OCI-M2 (cell line): ENCODE data around the gene SDK1.

Source experiments
- DNase-seq: peaks from one replicate; lab custom pipeline; 2025; ENCODE audit not compliant: unreplicated experiment; lab: John Stamatoyannopoulos, UW

Gene SDK1

DNA sequence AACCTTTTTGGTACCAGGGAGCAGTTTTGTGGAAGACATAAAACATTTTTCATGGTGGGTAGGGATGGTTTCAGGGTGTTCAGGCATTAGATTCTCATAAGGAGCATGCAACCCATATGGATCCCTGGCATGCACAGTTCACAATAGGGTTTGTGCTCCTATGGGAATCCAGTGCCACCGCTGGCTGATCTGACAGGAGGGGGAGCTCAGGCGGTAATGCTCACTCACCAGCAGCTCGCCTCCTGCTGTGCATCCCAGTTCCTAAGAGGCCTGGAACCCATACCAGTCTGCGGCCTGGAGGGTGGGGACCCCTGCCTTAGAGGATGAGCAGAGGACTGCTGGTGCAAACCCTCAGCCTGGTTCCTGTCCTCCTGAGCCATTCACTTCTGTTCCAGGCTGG is 561.7 kb downstream of the SDK1 start:
- no peak for DNase-seq

DNA sequence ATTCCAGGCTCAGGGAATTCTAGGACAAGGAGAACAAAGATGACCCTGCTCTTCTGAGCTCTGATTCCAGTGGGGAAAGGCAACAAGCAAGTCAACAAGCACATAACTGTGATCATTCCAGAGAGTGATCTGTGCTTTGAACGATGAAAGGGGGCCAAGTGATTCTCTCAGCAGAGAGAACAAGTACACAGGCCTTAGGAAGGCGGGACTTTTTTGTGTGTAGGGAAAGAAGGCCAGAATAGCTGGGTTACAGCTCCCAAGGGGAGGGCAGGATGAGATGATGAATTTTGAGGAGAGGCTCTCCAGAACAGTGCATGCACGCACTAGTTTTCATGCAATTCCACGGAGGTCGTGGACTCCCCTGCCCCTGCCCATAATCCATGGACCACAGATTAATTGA is 565.2 kb downstream of the SDK1 start:
- DNase-seq: no peak

DNA sequence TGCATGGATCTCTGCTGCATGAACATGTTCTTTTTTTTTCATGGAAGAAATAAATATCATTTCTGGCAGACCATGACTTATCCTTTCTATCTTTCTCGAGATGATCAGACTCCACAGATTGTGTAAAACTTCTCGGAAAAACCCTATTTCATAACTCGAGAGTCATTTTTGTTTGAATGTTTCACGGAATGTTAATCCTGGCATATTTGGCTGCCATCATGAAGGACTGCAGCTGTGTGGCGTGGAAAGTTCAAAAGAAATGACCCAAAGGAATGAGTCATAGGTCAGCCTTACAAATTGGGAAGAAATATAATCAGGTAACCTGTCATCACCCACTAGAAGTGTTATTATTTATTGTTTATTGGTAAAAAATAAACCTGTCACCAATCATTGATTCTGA is 566.8 kb downstream of the SDK1 start:
- no peak for DNase-seq

DNA sequence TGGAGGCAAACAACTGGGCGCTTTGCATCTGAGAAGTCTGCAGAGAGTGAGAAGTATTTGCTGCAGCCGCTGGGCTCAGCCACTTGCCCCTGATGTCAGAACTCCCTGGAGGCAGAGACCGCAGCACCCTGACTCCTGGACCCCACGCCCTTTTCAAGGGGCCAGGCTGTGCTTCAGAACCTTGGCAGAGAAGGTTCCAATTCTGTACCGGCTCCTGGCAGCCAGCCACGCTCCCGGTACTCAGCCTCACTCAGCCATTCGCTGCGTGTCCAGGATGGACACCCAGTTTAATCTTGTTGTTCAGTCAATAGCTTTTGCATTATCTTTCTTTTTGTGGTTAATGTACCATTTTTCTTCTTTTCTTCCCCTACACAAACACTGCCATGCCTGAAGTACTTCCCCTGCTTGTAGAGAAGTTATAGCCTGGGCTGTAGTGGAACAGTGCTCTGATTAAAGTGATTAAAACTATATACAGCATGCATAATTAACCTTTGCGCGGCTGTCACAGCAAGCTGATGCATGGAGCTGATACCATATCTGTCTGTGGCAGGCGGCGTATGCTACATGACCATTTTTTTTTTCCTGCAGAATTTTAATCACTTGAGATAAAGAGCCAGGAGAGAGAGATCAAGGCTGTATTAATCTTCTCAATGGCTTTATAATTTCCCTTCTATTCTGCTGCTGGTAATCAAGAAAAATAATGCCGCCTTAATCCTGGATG is 578.5 kb downstream of the SDK1 start:
- no peak for DNase-seq

DNA sequence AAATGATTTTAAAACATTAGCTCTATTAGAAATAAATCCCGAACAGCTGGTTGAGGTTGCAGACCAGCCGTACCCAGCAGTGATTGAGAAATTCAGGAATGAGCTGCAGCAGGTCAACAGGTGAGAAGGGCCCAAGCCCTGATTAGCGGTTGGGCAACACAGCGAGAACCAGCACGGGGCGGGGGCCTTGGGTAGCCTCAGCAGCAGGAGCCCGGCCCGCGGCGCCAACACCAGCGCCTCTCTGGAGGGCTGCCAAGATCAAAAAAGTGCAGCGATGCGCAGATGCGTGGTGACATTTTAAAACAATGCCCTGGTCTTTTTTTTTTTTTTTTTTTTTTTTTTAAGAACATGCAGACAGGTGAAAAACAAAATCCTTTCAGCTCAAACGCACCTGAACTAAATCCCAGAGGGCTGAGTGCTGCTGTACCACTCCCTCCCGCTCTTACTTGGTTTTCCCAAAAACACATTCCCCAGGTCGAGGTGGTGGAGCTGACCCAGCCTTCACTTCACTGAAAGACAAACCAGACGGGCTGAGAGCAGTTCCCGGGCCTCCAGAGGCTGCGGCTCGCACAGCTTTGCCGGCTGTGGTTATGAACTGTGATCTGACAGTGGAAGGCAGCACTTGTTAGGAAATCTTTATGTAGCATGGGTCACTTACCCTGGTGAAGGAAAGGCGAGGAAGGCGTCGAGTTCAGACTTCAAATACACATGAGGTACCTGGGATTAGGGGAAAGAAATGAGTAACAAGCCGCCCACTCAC is 579.4 kb downstream of the SDK1 start:
- DNase-seq: no peak

DNA sequence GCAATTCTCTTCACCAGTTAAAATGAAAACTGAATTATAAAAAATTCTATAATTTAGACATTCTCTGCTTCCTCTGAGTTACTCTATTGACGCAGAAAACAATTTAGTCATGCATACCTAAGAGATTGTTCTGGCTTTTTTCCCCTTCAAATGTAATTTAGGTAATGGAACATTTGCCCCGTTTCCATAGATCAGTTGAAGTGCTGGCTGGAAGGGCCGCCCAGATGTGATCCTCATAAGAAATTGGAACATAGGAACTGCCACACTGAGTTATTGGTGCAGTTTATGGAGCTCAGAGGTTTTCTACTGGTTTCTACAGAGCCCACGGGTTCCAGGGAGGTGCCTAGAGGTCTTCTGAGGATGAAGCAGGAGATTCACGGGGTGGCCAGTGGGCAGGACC is 581.7 kb downstream of the SDK1 start:
- no peak for DNase-seq

DNA sequence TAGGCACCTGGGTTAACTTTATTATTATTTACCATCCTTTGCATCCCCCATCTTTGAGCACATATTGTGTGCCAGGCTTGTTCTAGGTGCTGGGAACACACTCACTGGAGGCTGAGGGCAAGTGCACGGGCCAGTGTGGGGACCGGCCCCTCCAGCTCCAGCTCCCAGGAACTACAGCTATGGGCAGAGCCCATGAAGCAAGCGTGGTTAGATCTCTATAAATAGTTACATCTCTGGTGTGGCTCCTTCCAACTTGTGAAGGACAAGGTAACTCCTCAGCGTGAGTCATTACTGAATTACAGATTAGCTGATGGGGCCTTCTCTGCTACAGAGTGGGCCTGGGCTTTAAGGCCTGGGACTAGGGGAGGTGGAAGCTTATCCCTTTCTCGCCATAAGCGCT is 583.5 kb downstream of the SDK1 start:
- DNase-seq: no peak

DNA sequence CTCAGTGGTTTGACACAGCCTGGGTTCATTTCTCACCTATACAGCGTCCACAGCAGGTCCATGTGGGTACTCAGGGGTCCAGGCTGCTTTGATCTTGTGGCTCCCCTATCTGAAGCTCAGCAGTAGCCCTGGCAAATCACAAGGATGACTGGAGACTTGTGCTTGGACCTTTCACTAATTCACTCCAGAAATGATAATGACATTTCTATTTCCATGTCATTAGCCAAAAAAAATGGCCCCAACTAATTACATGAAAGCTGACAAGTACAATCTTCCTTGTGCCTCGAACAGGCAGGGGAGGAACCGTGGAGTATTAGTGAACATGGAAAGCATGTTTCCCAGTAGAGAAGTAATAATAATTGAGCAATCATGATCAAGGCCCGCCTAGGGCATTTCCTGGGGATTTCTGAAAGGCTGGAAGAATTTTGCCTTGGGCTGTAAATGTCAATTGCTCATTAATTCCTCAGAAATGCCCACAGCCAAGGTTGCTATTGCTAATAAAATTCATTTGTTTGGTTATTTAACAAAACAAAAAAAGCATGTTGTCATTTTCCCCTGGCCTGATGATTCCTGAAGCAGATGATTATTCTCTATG is 586.1 kb downstream of the SDK1 start:
- DNase-seq: no peak

DNA sequence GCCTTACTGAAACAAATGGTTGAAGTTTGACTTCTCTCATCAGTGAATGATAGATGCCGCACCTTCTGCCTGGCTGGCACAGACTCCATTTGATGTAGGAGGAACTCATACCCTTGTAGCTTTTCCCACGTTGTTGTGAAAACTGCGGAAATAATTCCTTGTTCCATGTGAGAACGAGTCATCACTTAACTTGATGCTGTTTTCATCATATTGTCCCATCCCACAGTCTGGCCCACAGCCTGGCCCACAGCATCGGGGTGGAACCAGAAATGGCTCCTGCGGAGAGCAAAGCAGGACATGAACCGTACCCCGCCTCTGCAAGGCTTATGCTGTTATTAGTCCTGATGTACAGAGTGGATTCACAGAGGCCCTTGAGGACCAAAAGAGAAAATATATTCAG is 587.0 kb downstream of the SDK1 start:
- DNase-seq: no peak

DNA sequence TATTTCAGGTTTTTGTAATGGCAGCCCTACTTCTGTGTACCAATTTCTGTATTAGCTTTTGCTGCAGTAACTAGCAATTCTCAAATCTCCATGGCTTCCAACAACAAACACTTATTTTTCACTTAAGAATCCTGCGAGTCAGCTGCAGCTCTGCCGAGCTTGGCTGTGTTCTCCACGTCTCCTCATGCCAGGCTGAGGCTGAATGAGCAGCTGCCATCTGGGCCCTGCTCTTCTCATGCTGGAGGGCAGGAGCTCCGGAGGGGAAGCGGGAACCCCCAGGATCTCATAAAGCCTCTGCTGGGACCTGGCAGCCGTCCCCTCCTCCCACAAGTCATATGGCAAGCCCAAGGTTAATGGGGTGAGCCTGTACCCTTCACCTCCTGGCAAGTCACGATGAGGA is 591.1 kb downstream of the SDK1 start:
- DNase-seq: no peak

DNA sequence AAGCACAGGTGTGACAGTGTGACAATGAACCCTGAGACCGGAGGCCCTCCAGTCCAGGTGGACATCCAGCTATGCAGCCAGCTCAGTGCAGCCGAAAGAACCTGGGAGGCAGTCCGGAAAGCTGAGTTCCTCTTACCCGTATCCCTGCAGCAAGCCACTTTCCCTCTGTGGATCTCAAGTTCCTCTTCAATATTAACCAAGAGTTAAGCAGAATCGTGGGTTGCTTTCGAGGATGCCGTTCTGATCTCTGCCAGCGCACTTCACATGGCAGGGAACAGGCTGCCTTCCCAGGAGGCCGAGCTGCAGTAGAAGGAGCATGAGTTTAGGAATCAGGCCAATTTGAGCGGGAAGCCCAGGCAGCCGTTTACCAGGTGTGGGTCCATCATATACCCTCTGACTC is 591.6 kb downstream of the SDK1 start:
- DNase-seq: no peak

DNA sequence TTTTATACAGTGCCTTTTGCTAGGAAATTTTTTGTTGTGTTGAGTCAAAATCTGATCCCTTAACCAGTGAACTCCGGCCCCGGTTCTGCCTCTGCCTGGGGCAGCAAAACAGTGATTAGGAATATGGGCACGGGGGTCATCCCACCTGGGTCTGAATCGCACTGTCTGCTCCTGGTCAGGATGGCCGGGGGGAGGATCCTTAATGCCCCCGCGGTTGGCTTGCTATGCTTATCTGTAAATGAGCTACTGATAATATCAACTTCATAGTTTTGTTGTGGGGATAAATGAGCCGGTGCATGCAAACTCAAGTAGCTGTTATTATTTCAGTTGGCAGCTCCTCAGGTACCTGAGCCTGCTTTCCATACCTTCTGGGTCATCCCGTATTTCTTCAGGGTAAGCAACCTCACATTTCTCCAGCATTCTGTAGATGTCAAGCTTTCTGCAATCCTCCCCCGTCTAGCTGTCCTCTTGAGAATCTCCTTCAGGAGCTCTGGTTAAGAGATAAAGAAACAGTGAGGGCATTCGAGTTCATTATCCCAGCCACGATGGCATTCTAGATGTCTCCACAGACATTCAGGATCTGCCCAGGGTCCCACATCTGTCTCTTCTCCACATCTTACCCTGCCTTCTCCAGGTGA is 592.2 kb downstream of the SDK1 start:
- no peak for DNase-seq

DNA sequence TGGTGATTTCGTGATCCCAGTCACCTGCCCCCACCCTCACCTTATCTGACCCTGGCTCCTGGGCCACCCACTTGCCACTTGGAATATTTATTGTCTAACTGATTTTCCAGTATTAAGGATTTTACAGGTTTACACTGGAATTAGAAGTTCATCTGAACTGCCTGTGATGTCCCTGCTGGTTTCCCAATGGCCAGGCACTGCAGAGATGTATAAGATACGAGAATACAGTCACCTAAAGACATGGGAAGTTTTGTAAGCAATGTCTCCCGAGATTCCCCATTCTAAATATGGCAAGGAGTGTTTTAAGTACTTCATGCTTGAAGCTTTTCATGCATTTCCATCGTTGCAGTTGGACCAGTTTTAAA is 592.7 kb downstream of the SDK1 start:
- no peak for DNase-seq

DNA sequence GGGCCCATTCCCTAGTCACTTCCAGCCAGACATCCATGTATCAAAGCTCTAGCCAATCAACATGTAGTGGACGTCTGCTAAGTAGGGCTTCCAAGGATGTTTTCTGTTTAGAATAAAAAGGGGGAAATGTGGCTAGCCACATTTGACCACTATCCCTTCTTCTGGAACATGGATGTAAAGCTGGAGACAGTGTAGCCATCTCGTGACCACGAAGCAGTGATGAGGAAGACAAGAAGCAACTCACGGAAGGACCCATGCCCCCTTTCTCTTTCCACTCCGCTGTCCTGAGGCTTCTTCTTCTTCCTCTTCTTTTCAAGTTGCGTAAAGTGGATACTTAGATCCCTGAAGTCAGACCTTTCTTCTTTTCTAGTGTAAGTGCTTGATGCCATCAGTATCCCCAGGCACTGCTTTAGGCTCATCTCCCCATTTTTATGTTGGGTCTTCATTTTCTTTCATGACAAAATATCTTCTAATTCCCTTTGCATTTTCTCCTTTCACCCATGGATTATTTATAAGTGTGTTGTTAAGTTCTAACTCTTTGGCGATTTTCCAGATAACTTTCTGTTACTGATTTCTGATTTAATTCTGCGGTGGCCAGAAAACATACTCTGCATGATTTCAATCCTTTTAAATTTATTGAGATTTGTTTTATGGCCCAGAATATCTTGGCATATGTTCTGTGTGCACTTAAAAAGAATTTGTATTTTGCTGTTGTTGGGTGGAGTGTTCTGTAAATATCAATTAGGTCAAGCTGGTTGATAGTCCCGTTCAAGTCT is 594.5 kb downstream of the SDK1 start:
- DNase-seq: no peak

DNA sequence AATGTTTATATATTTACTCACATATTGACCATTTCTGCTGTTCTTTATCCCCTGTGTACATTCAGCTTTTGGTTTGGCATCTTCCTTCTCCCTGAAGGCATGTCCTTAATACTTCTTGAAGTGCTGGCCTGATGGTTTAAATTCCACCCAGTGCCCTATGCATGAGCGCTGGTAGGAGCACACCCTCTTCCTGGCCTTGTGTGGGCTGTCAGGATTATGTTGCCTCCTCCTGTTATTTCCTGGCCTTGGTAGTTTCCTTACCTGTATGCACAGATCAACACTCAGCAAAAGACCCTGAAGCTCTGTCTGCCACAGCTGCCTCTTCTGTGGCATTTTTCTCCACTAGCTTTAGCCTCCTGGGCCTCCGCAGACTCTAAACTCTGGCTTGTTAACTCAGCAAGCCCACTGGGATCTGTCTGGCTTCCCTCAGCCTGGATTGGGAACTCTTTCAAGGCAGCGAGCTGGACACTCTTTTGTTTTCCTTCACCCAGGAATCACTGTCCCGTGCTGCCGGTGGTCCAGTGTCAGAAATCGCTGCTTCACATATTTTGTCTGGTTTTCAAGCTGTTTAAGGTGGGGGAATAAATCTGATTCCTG is 595.2 kb downstream of the SDK1 start:
- no peak for DNase-seq

DNA sequence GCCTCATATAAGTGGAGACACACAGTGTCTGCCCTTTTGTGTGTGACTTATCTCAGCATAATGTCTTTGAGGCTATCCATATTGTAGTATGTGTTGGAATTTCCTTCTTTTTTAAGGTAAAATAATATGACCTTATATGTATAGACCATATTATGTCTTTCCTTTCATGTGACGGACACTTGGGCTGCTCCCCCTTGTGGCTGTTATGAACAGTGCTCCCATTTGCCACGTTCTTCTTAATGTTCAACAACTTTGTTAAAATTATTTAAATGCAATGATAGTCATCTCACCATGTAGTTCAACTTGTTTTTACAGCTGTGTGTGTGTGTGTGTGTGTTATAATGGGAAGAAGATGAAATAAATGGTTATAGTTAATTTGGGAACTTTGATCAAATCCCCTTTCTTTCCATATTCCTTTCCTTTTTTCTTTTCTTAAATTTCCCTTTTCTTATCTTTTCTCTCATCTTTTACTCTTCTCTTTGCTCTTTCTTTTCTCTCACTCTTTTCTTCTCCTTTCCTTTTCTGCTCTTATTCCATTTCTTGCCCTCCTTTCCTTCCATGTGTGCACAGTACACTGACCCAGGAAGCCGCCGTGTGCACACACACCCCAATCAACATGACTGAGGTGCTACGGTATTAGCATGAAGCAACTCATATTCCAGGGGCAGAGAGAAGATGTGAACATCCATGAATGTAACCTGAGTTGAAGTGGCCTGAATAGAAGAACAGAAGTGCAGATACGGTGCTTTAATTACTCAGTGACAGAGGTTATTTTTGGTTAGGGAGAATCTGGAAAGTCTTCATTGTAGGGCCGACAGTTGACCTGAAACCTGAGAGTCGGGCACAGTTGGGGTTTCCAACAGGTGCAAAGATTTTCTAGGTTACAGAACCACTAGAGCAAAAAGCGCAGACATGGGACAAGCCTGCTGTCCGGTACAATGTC is 596.6 kb downstream of the SDK1 start:
- DNase-seq: no peak

DNA sequence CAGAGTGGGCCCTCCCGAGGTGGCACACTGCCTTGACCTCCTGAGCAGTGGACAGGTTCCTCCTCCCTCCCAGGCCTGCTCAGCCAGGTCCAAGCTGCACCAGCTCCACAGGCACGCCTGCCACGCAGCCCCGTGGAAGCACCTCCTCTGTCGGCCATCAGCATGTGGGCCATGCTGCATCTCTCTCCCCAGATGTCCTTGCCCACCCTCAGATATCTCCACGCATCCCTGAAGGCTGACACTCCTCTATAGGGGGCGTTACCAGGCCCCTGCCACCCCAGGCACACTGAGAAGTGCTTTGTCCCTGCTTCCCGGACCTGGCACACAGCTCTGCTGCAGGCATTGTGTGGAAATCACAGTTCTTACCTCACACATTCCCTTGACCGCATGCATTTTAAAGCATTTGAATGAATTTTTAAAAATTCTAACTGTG is 598.5 kb downstream of the SDK1 start:
- no peak for DNase-seq

DNA sequence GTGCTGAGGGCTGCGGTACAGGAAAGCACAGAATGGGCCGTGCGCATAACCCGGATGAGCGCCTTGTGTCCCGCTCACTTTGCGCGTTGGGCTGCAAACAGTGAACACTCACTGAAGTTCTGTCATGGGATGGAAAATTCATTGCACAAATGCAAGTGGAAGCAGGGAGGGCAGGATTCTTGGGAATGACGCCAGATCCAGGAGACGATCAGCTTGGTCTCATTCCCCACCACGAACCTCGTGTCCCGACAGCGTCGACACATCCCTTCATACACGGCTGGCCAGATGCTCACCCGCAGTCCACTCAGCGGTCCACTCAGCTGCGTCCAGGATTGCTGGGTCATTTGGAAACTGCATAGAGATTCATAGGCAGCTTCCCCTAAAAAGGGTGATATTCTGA is 607.1 kb downstream of the SDK1 start:
- no peak for DNase-seq

DNA sequence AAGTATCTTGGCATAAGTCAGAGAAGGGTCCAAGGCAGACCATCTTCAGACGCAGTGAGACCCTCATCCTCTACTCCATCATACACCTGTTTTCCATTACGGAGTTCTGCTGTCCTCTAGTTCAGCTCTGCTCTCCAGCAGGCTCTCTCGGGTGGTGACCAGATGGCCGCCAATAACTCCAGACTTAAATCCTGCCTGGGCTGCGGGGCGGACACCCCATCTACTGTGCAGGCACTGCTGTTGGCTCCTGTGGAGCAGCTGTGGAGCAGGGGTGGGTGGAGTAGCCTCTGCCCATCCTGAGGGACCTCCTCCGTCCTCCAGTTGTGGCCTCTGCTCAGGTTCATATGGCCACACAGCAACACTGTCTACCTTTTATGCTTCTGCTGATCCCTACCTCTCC is 608.1 kb downstream of the SDK1 start:
- DNase-seq: no peak

DNA sequence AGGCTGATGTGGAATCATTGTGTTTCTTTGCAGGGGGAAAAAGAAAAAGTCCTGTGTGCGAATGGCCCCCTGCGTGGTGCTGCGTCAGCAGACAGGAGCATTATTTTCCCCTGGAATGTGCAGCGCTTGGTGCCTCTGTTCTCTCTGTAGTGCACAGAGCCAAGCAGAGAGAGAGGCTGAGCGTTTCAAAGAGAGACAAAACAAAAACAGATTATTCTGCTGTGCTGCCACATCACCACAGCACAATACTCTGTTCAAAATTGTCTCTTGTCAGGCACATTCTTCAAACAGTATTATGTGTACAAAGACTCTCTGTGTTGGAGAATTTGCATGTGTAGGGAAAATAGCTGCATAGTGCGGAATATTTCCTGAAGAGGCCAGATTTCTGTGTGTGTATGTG is 609.0 kb downstream of the SDK1 start:
- no peak for DNase-seq
